ENCODE results near the gene LRRC4C.

GRCh38 chr11:40397141-40397540 is 1062.3 kb downstream of the LRRC4C start:
- TF ChIP-seq EZH2 (IDR thresholded peaks at IDR 0.05; ENCODE audit: insufficient read depth, poor library complexity, severe bottlenecking) (no peak), EZH2phosphoT487 (IDR thresholded peaks at IDR 0.05; ENCODE audit: insufficient read depth, low read depth) (no peak)
